Activated gamma-delta T cell treated with Interleukin-2 at 50 U/mL for 16 hours (primary cell): ENCODE measurements around the gene LRBA.
"Not testable (repeated sequence)": the region's sequence is repeated elsewhere in the genome, so short reads cannot be mapped to it uniquely, and the experiment has no call there.

Experiments
- DNase-seq: peaks from one replicate; pipeline ENCODE4 v3.0.0-alpha.2; 2020

Gene LRBA

GRCh38 chr4:150938873-150939499, 76.1 kb downstream of the LRBA start:
- no peak for DNase-seq

- no peak for DNase-seq
These were observed 76.7 kb downstream of the LRBA start for GRCh38 chr4:150938417-150938816.

GRCh38 chr4:150934022-150934421, 81.1 kb downstream of the LRBA start:
- no peak for DNase-seq

- DNase-seq = no peak
These were observed 83.3 kb downstream of the LRBA start for GRCh38 chr4:150931796-150932195.

- DNase-seq = no peak
These were observed 84.1 kb downstream of the LRBA start for GRCh38 chr4:150931005-150931404.

GRCh38 chr4:150923945-150924344, 91.1 kb downstream of the LRBA start:
- no peak for DNase-seq

GRCh38 chr4:150921486-150921885, 93.6 kb downstream of the LRBA start:
- DNase-seq = not testable (repeated sequence)

GRCh38 chr4:150918562-150918961, 96.5 kb downstream of the LRBA start:
- not testable (repeated sequence) for DNase-seq

- DNase-seq = no peak
These were observed 103.8 kb downstream of the LRBA start for GRCh38 chr4:150911326-150911725.

GRCh38 chr4:150909116-150909515, 106.0 kb downstream of the LRBA start:
- DNase-seq = no peak

- no peak for DNase-seq
These were observed 108.0 kb downstream of the LRBA start for GRCh38 chr4:150906987-150907633.

GRCh38 chr4:150904671-150905070, 110.4 kb downstream of the LRBA start:
- DNase-seq = no peak

GRCh38 chr4:150903603-150904002, 111.5 kb downstream of the LRBA start:
- DNase-seq = no peak

- no peak for DNase-seq
These were observed 118.6 kb downstream of the LRBA start for GRCh38 chr4:150896497-150896896.

- no peak for DNase-seq
These were observed 124.8 kb downstream of the LRBA start for GRCh38 chr4:150890246-150890645.

GRCh38 chr4:150889306-150889705, 125.8 kb downstream of the LRBA start:
- DNase-seq = no peak

- no peak for DNase-seq
These were observed 126.5 kb downstream of the LRBA start for GRCh38 chr4:150888625-150889024.

- no peak for DNase-seq
These were observed 126.9 kb downstream of the LRBA start for GRCh38 chr4:150888217-150888616.

- no peak for DNase-seq
These were observed 128.5 kb downstream of the LRBA start for GRCh38 chr4:150886597-150886996.

GRCh38 chr4:150884625-150885024, 130.5 kb downstream of the LRBA start:
- DNase-seq = no peak

GRCh38 chr4:150875367-150875766, 139.7 kb downstream of the LRBA start:
- DNase-seq = no peak

GRCh38 chr4:150874338-150875226, 140.5 kb downstream of the LRBA start:
- DNase-seq = no peak

- peak; percentile 17 for DNase-seq
These were observed 147.9 kb downstream of the LRBA start for GRCh38 chr4:150867148-150867547.

- no peak for DNase-seq
These were observed 151.6 kb downstream of the LRBA start for GRCh38 chr4:150863456-150863855.
